Hematopoietic multipotent progenitor cell (in vitro differentiated cells): ENCODE results near the gene NFKBIE. TPM values are rescaled to one million over a fixed set of nuclear protein-coding genes. Genes with fewer than 3 reads are reported as not detected.
A peak's percentile ranks its signal among the peaks of the same experiment; 100 is the strongest.

Experiments
- DNase-seq, 3 donors: peaks; one replicate each; pipeline ENCODE4 v3.0.0-alpha.2; 2011 to 2015; ENCODE audit warnings: low read depth in 2 of 3, low spot score in 2 of 3
- total RNA-seq: library from RNA; depleted of rRNA; stranded (reverse); fragments of >200 nt; gene quantifications from one replicate; pipeline ENCODE4 v1.2.3, GENCODE V29; 2012

The NFKBIE gene
- total RNA-seq, 1 donor: 38.8 TPM

DNA sequence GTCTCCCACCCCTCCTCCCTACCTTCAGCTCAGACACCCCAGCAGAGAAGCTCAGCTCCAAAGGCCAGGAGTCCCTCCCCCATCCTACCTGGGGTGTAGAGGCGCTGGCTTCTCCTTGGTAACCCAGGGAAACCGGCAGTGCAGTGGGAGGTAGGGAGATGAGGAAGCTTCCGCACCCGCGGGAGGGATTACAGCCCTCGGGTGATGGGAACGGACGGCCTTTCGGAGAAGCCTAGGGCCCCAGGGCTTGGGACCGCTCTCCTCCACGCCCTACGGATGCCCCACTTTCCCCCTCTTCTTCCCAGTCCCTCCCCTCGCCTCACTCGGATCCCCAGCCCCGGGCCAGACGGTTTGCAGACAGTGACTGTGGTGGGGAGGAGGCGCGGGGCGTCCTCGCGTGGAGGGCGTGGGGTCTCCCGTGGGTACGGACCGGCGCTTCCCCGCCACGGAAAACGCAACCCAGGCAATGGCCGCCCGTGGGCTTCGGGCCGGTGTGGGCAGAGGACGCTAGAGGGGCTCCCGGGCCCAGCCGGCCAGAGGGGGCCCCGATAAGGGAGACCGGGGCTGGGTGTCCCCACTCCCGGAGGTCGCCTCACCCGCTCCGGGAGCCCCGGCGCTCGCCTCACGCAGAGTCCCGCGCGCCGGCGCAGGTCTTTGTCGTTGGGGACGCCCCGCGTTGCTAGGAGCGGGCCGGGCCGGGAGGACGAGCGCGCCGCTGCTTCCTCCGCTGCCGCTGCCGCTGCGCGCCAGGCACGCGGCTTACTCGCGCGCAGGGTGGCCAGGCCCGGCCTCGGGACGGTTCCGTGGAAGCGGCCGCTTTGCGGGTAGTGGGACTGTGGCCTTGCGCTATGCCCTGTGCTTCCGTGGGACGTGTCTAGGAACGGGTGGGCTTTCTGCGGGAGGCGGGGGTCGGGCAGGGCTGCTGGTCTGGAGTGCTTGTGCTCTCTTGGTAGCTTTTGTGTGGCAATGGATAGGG lies 32.0 kb upstream of the NFKBIE start:
- DNase-seq: peak in 2 of 3 donors; percentile 37 to 53

DNA sequence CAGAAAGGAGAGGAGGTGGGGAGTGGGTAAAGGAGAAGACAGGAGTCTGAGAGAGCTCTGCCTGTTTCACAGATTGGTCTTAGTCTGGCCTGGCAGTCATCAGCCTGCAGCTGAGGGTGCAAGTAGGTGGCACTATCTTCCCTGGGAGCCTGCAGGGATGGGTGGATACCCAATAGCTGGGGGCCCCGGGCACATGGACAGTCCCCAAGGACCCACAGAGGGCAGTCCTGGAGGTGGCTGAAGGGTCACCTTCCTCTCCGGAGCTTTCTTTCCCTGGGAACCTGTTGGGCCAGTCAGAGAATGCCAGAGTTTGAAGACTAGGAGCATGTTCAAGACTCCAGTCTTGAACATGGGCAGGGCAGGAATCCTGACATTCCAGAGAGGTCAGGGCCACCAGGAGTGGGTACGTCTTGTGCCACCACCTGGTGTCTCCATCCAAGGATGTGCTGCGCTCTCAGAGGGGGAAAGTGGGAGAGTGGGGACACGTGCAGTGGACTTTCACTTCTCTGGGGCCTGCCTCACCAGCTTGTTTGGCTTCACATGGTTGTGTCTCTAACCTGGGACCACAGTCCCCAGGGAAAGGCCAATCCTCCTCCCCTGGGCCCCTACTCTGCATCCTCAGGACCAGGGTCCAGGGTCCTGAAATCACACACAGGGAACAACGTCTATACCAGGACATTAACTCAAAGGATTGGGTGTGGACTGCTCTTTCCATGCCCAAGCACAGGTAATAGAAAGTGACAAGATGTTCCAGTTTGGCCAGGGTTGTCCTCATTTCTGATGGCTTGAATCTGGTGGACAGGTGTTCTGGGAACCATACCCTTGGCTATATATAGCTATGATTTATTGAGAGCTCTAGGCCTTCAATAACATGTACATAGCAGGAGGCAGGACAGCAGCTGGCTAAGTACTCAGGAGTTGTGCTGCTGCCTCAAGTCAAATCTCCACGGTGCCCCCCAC lies 29.8 kb upstream of the NFKBIE start:
- DNase-seq: no peak

DNA sequence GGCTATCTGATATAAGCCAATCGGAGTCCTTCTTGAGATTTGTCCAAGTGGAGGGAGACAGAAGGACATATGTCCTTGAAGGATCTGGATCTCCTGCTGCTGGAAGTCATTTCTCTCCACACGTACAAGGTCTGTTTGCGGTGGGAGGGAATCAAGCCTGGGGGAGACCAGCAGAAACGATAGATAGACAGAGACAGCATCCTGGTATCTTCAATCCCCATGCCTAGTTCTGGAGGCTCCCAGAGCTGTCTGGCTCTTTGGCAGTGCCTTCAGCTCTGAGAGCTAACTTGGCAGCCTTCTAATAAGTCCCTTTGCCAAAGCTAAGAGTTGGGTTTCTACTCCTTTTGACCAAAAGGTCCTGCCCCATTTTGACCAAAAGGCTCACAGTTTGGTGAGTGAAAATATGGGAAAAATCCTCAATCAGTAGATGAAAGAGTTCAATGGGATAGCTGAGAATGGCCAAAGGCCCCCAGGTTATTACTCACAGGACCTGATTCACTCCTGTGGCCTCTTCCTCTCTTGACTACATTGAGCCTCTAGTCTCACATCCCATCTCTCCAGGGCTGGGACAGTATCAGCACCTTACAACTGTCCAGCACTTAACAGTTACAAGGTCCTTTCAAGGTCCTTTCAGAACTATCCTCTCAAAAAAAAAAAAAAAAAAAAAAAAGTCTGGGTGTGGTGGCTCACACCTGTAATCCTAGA lies 27.5 kb upstream of the NFKBIE start:
- no peak for DNase-seq

DNA sequence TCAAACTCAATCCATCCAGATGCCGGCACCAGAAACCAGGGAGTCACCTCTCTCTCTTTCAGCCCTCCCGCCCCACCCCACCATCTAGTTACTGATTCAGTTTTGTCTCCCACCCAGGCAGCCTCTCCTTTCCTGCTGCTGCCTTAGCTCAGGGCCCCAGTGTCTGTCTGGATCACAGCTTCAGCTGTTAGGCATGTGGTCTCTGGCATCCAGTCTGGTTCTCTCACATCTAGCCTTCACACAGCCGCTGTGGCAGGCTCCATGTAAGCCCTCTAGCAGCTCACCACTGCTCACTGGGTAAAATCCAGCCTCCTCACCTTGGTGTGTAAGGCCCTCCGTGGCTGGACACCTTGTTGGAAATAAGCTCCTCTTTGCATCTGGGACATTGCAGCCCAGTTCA lies 26.5 kb upstream of the NFKBIE start:
- no peak for DNase-seq

DNA sequence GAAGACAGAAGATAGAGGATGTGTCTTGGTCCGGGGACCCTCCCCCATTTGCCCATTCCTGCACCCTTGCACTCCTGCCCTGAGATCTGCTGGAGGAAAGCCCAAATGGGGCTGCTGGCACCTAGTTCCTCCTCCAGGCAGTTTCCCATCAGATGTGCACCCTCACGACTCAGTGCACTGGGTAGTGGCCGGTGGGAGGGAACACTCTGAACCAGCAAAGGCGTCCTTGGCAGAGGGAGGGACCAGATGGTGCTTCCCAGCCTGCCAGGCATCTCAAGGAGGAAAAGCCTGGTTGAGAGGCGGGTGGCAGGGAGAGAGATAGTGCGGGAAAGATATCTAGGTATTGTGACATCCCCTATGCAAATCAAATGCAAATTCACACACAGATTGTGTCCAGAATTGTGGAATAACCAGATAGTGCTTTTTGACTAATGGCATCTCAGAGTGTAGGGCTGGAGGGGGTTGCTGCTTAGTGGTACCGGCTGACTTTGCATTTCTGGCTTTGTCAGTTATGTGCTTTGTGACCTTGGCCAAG lies 24.4 kb upstream of the NFKBIE start:
- no peak for DNase-seq

DNA sequence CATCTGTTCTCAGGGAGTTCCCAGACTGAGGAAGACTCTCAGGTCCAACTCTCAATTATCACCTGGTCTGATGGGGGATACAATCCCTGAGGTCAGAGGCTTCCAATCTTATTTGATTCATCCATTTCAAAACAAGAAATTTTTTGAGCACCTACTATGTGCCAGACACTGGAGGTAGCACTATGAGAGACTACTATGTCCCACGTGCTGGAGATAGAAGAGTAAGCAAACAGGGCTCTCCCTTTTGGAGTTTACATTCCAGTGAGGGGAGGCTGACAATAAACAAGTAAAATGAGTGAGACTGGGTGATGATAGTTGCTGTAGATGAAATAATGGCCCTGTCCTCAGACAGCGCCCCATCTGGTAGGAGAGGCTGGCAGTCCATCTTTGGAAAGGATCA lies 21.4 kb upstream of the NFKBIE start:
- DNase-seq: no peak

DNA sequence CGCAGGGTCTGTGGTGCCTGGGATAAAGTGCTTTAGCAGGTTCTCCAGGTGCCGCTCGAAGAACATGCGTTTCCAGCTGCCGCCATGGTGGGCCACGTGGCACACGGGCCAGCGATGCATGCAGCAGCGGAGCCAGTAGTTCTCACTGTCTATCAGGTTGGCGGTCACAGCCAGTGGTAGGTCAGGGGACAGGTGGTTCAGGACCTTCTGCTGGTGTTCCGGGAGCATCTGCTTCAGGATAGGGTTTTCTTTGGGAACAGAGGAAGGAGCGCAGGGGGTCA lies 20.9 kb upstream of the NFKBIE start:
- DNase-seq: no peak

DNA sequence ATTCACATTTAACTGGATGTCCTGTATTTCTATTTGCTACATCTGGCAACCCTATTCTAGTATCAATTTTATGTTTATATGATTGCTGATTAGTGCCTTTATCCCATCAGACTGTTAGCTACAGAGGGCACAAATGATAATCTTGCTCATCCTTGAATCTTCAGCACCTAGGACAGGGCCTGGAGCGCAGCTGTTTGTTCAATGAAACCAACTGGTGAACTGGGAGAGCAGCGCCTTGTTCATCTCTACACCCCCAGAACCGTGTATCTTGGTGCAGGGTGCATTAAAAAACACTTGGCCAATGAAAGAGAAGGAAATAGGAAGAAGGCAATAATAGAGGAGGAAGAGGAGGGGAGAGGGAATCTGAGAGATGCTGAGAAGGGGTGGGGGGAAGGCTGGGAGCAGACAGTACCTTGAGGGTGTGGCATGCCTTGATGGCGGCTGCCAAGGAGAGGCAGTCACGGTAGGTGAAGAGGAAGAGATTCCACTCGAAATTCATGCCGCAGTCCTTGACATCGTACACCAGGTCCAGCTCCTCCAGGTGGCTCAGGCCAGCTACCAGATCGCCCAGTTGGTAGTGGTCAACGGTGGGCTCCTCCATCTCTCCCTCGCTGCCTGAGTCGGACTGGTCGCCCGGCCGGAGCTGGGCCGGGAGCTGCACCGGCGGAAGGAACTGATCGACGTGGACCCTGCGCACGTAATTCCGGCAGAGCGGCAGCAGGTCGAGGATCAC lies 20.4 kb upstream of the NFKBIE start:
- DNase-seq: peak in 1 of 3 donors; percentile 34

DNA sequence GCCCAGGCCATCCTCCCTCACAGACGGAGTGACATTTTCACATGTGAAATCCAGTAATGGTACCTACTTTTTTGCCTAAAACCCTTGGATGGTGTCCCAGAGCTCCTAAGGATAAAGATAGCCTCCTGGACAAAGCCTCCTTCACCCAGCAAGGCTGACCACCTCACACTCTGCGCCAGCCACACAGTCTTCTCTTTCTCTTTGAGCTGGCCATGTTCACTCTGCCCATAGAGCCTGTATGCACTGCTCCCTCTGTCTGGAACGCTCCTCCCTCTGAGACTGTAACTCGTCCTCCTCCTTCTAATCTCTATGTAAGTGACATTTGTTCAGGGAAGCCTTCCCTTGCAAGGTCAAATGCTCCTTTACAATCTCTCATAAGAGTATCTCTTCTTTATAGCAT lies 19.5 kb upstream of the NFKBIE start:
- no peak for DNase-seq

DNA sequence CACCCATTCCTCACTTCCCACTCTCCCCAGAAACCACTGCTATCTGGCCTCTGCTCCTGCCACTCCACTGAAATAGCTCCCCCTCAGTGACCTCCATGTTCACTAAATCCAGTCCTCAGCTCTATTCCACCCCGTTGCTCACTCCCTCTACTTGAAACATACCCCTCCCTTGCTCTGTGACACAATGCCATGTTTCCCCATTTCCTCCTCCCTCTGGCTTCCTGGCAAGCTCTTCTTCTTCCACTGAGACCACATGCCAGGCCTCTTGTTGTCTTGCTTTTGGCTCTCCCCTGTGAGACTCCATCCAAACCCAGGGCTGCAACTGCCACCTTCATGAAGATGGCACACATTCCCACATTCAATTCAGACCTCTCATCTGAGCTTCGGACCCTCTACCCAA lies 18.8 kb upstream of the NFKBIE start:
- no peak for DNase-seq

DNA sequence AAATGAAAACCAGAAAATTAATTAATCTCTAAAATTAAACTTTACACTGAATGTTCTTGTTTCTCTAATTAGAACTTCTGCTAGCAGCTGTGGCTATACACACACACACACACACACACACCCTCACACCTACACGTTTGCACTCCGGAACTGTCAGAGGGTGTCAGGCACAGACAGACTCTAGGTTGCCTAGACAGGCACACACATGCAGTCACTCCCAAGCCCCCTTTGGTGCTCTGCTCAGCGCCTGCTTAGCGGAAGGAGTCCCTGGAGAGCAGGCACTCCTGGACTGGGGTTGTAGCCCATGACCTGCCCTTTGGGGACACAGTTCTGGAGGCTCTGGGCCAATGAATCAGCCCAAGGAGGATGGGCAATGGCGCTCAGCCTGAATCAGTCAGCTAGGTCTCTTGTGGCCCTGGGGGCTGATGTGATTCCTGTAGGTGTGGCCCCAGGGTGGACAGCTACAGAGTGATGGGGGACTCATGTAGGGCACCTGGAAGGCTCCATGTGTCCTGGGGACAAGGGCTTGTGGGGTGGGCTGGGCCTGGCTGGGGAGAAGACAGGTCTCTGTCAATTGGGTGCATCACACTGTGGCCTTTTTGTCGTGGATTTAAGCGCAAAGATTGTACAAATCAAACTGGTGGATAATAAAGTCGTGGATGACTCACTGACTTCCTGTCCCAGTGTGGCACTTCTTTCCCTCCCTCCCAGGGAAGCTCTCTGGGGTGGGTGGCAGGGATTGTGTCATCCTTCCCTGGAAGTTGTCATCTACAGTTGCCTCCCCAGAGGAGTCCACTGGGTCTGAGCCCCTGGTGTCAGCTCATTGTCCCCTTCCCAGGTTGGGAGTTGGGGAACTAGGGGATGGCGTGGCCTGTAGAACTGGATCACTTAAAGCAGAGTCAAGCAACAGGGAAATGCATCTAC lies 13.7 kb upstream of the NFKBIE start:
- no peak for DNase-seq

DNA sequence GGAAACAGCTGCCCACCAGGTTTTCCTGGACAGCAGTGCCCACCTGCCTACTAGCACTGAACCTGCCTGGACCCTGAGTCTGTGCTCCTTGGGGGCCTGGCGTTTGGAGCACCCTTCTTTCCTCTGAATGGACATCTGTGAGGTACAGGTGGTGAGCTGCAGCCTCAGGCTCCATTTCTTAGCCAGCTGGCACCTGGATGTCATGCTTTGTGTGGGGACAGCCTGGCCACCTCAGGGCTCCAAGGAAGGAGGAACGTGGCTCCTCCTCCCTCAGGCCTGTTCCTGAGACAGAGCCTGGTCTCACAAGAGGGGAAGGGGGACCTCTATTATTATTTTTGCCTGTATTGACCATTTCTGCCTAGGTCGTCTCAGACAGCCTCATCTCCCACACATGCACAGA lies 13.0 kb upstream of the NFKBIE start:
- DNase-seq: no peak

DNA sequence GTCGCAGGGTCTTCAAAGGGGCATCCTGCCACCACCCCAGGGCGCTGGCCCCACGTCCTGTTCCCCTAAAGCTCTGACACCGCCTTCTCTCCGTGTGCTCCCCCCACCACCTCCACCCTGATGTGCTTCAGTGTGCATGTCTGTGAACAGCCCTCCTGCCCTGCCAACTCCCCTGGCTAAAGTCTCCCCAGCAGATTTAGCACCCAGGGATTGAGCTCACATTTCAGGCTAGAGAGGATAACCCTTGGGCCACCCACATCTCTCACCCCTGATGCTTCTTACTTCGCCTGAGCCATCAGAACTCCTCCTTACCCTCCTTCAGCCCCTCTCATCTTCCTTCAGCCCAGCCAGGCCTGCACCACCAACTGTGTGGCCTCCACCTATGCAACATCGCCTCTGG lies 12.4 kb upstream of the NFKBIE start:
- DNase-seq: no peak

DNA sequence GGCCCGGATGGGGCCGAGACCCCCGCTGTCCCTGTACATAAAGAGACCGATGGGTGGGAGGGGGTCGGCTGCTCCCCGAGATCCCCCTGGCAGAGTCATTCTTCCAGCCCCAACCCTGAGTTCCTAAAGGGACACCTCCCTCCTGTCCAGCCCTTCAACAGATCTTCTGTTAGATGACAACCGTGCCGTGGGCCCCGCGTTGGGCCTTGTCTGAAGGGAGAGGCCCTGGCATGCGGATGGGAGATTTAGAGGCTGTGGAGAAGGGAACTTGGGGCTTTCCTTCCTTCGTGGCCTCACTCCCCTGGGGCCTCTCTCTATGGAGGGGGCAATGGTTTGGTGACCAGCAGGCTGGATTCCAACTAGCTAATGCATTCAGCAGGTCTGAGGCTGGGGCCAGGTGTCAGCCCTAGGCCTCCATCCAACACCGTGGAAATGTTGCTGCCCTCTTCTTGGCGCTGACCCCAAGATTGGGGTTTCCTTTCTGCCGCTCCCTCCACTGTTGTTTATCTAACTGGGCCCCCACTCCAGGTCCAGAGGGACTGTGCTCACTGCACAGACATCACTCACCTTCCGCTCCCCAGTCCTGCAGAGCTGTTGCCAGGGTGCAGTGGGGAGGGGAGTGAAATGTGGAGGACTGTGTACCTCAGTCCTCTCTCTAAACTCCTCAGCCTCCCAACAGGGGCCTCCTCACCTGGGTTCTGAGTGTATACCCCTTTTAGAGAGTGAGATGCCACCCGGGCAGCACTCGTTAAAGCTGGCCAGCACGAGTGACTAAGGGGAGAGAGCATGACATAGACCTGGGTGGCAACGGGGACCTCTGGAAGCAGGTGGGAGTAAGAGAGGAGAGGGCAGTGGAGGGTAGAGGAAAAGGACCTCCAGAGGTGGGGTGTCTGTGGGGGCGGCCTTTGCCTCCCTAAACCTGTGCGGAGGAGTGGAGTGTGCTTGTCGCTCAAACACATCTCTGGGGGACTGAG lies 11.6 kb upstream of the NFKBIE start:
- DNase-seq: no peak

DNA sequence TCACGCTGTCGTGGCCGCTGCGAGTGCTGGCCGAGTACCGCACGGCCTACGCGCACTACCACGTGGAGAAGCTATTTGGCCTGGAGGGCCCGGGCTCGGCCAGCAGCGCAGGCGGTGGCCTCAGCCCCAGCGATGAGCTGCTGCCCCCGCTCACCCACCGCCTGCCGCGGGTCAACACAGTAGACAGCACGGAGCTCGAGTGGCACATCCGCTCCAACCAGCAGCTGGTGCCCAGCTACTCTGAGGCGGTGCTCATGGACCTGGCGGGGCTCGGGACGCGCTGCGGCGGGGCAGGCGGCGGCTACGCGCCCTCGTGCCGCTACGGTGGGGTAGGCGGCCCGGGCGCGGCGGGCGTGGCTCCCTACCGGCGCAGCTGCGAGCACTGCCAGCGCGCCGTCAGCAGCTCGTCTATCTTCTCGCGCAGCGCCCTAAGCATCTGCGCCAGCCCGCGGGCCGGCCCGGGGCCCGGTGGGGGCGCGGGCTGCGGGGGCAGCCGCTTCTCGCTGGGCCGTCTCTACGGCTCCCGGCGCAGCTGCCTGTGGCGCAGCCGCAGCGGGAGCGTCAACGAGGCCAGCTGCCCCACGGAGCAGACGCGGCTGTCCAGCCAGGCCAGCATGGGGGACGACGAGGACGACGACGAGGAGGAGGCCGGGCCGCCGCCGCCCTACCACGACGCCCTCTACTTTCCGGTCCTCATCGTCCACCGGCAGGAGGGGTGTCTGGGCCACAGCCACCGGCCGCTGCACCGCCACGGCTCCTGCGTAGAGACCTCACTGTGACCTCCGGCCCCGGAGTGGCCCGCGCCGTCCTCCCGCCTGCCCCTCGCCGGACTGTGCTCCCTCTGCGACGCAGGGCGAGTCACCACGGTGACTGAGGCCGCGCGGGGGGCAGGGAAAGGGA lies 10.6 kb upstream of the NFKBIE start:
- peak in 2 of 3 donors; percentile 50 to 53 for DNase-seq

DNA sequence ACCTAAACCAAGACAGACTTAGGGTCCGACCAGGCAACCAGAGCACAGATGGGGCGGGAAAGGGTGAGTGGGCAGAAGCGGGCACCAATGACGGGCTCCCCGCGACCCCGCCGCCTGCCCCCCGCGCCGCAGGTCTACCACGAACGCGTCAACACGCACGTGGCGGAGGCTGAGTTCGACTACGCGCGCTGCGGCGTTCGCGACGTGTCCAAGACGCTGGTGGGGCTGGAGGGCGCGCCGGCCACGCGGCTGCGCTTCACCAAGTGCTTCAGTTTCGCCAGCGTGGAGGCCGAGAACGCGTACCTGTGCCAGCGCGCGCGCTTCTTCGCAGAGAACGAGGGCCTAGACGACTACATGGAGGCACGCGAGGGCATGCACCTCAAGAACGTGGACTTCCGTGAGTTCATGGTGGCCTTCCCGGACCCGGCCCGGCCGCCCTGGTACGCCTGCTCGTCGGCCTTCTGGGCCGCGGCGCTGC lies 10.0 kb upstream of the NFKBIE start:
- no peak for DNase-seq

DNA sequence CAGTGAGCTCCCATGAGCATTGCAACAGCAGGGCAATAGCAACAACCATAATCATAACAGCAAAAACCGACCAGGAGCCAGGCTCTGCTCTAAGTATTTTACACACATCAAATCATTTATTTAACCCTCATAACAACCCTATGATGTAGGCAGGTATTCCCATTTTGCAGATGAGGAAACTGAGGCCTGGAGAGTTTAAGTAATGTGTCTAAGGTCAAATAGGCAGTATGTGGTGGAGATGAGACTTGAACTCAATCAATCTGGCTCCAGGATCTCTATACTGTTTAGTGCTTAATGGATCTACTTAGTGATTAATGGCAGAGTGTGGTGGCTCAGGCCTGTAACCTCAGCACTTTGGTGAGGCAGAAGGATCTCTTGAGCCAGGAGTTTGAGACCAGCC lies 8.3 kb upstream of the NFKBIE start:
- no peak for DNase-seq
